SH-SY5Y (cell line): ENCODE results near the gene TNIP1.

Source experiments
- GATA2 ChIP-seq: IDR thresholded peaks from 2 replicates; pipeline ENCODE4 v1.6.1; 2011; ENCODE audit warnings: mild to moderate bottlenecking, low read depth, low read length
- GATA3 ChIP-seq: IDR thresholded peaks from 2 replicates; pipeline ENCODE4 v1.6.1; 2011; ENCODE audit warnings: low read depth, mild to moderate bottlenecking, low read length, moderate library complexity

GRCh38 chr5:151042453-151043093 lies 38.3 kb downstream of the TNIP1 start:
- no peak for TF ChIP-seq GATA3
- no peak for TF ChIP-seq GATA2
